ENCODE results near the gene MED25.

DNA sequence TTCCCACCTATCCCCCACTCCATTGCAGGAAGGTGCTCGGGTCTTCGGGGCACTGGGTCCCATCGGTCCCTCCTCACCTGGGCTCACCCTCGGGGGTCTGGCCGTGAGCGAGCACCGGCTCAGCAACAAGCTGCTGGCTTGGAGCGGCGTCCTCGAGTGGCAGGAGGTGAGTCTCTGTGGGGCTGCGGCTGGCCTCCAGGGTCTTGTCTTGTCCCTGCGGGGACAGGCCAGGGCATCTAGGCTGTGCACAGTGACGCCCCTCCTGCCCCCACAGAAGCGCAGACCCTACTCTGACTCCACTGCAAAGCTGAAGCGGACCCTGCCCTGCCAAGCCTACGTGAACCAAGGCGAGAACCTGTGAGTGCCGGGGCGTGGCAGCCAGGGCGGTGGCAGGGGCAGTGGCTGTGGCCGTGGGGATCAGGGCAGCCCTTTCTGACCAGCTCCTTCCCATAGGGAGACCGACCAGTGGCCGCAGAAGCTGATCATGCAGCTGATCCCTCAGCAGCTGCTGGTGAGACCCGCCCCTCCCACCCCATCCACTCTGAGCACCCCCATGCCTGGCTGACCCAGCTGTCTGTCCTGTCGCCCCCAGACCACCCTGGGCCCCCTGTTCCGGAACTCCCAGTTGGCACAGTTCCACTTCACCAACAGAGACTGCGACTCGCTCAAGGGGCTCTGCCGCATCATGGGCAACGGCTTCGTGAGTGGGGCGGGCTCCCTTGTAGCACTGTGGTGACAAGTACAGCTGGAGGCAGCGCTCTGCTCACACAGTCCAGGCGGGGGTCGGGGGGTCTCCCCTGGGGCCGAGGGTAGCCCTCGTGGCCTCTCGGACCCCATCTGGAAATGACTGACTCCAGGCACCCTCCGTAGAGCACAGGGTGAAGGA is 36.5 kb downstream of the MED25 start:
- TF ChIP-seq, protein P1, sequence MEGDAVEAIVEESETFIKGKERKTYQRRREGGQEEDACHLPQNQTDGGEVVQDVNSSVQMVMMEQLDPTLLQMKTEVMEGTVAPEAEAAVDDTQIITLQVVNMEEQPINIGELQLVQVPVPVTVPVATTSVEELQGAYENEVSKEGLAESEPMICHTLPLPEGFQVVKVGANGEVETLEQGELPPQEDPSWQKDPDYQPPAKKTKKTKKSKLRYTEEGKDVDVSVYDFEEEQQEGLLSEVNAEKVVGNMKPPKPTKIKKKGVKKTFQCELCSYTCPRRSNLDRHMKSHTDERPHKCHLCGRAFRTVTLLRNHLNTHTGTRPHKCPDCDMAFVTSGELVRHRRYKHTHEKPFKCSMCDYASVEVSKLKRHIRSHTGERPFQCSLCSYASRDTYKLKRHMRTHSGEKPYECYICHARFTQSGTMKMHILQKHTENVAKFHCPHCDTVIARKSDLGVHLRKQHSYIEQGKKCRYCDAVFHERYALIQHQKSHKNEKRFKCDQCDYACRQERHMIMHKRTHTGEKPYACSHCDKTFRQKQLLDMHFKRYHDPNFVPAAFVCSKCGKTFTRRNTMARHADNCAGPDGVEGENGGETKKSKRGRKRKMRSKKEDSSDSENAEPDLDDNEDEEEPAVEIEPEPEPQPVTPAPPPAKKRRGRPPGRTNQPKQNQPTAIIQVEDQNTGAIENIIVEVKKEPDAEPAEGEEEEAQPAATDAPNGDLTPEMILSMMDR (IDR thresholded peaks at IDR 0.05) = no peak
- TF ChIP-seq RCOR1 (IDR thresholded peaks at IDR 0.05; ENCODE audit: low read depth, low read length) (no peak), EHMT2 (IDR thresholded peaks at IDR 0.05; ENCODE audit: low read depth) (no peak), POLR2A (IDR thresholded peaks at IDR 0.05; ENCODE audit: low read length) (0 out of 2 replicates have a peak, but pooled peaks have one; percentile 20), NPAS2 (CRISPR knock-in tag; IDR thresholded peaks at IDR 0.05; ENCODE audit: borderline replicate concordance) (no peak), KDM1A (IDR thresholded peaks at IDR 0.05; ENCODE audit: low read depth) (no peak), HDAC2 (IDR thresholded peaks at IDR 0.05) (no peak), RAD21 (conservative IDR thresholded peaks at IDR 0.05 in 1 of 2, IDR thresholded peaks at IDR 0.05 in 1 of 2) (no peak), MAFK (IDR thresholded peaks at IDR 0.05; ENCODE audit: partially characterized antibody) (no peak), SREBF2 (IDR thresholded peaks at IDR 0.05) (no peak), CHD4 (IDR thresholded peaks at IDR 0.05; ENCODE audit: borderline replicate concordance) (no peak), CHD2 (IDR thresholded peaks at IDR 0.05; ENCODE audit: low read length, partially characterized antibody) (no peak), FOSL2 (IDR thresholded peaks at IDR 0.05) (no peak), FOSL2 (CRISPR knock-in tag; IDR thresholded peaks at IDR 0.05) (no peak)
- TF ChIP-seq, protein P2, sequence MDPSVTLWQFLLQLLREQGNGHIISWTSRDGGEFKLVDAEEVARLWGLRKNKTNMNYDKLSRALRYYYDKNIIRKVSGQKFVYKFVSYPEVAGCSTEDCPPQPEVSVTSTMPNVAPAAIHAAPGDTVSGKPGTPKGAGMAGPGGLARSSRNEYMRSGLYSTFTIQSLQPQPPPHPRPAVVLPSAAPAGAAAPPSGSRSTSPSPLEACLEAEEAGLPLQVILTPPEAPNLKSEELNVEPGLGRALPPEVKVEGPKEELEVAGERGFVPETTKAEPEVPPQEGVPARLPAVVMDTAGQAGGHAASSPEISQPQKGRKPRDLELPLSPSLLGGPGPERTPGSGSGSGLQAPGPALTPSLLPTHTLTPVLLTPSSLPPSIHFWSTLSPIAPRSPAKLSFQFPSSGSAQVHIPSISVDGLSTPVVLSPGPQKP (IDR thresholded peaks at IDR 0.05; ENCODE audit: low read depth, low read length) = no peak

All from A549 (cell line).